Esophagus (tissue), 2 donors: ENCODE data around the gene NXPH4. TPM values are rescaled to one million over a fixed set of nuclear protein-coding genes. Genes with fewer than 3 reads are reported as not detected.
A peak's percentile ranks its signal among the peaks of the same experiment; 100 is the strongest.

Experiments used
- H3K27ac ChIP-seq, 2 donors: one replicate each; pipeline ENCODE4 v1.5.1; 2013; ENCODE audit warnings: low read depth in 2 of 2, mild to moderate bottlenecking in 2 of 2, inconsistent platforms in 1 of 2, low read length in 1 of 2, moderate library complexity in 1 of 2
- H3K27me3 ChIP-seq, 2 donors: one replicate each; pipeline ENCODE4 v1.6.1; 2013; ENCODE audit warnings: low read length in 2 of 2, control low read depth in 1 of 2, mild to moderate bottlenecking in 1 of 2; ENCODE audit not compliant: insufficient read depth in 2 of 2, control insufficient read depth in 1 of 2
- H3K36me3 ChIP-seq, 2 donors: one replicate each; pipeline ENCODE4 v1.6.1; 2013; ENCODE audit warnings: low read length in 1 of 2; ENCODE audit not compliant: control insufficient read depth in 2 of 2, insufficient read depth in 2 of 2
- H3K4me1 ChIP-seq, 2 donors: one replicate each; pipeline ENCODE4 v1.6.1; 2013; ENCODE audit warnings: low read length in 1 of 2; ENCODE audit not compliant: control insufficient read depth in 2 of 2, insufficient read depth in 2 of 2
- H3K4me3 ChIP-seq, 2 donors: one replicate each; pipeline ENCODE4 v1.5.1; 2013; ENCODE audit warnings: low read length in 2 of 2, mild to moderate bottlenecking in 2 of 2, low read depth in 1 of 2, moderate library complexity in 1 of 2
- H3K9me3 ChIP-seq, 2 donors: one replicate each; pipeline ENCODE4 v1.6.1; 2013; ENCODE audit warnings: mild to moderate bottlenecking in 2 of 2, low read depth in 1 of 2, low read length in 1 of 2, moderate library complexity in 1 of 2; ENCODE audit not compliant: control insufficient read depth in 2 of 2, insufficient read depth in 1 of 2
- WGBS, 2 donors: extraction: QIAGEN DNeasy Blood & Tissue Kit; methylation state at CpG; one replicate each; pipeline ENCODE4 v1.1.7; 2013; 5-methylcytosine and 5-hydroxymethylcytosine counted together
- polyA plus RNA-seq, 2 donors: library from polyadenylated mRNA; stranded (reverse); fragments of 200-250 nt; gene quantifications; one replicate each; pipeline ENCODE4 v1.2.3, GENCODE V29; 2013
- donor health status: healthy with polysubstance abuse.
- donor health status: Bipolar disorder and iron deficiency.

NXPH4 gene
- polyA plus RNA-seq, 2 donors: 0.73 to 1.3 TPM

GRCh38 chr12:57213763-57214397 is 2.7 kb upstream of the NXPH4 start:
- Histone ChIP-seq H3K27me3 (peaks cover 0 to 11% of the 10 kb centered on the region in 2 donors), H3K27ac (no peak overlapping the region), H3K4me3 (no peak overlapping the region), H3K4me1 (peaks cover 5 to 21% of the 10 kb centered on the region in 2 donors), H3K9me3 (no peaks in the 10 kb centered on the region), H3K36me3 (peaks cover 0 to 32% of the 10 kb centered on the region in 2 donors)
- 35 to 37% methylated on average over 4 of the region's 4 CpGs for WGBS, 2 donors

- Histone ChIP-seq H3K9me3 (no peaks in the 10 kb centered on the region), H3K27me3 (peaks cover 0 to 11% of the 10 kb centered on the region in 2 donors), H3K27ac (no peak overlapping the region), H3K4me1 (peaks cover 5 to 21% of the 10 kb centered on the region in 2 donors), H3K4me3 (no peak overlapping the region), H3K36me3 (peaks cover 0 to 28% of the 10 kb centered on the region in 2 donors)
- WGBS, 2 donors: 1 to 2% methylated on average over 14 of the region's 14 CpGs
These were observed 2.2 kb upstream of the NXPH4 start for GRCh38 chr12:57214398-57214781.

- Histone ChIP-seq H3K27me3 (peaks cover 0 to 11% of the 10 kb centered on the region in 2 donors), H3K4me3 (no peak overlapping the region), H3K27ac (no peak overlapping the region), H3K9me3 (no peaks in the 10 kb centered on the region), H3K4me1 (peaks cover 5 to 21% of the 10 kb centered on the region in 2 donors), H3K36me3 (peaks cover 0 to 23% of the 10 kb centered on the region in 2 donors)
- 25 to 30% methylated on average over 10 to 11 of the region's 11 CpGs for WGBS, 2 donors
These were observed 1.5 kb upstream of the NXPH4 start for GRCh38 chr12:57215065-57215464.

GRCh38 chr12:57215668-57216013 is 953 bp upstream of the NXPH4 start:
- Histone ChIP-seq H3K27ac (no peak overlapping the region), H3K27me3 (peaks cover 0 to 16% of the 10 kb centered on the region in 2 donors), H3K4me1 (peaks cover 5 to 21% of the 10 kb centered on the region in 2 donors), H3K36me3 (peaks cover 0 to 19% of the 10 kb centered on the region in 2 donors), H3K9me3 (no peaks in the 10 kb centered on the region), H3K4me3 (no peak overlapping the region)
- 18 to 20% methylated on average over 7 of the region's 7 CpGs for WGBS, 2 donors

- Histone ChIP-seq H3K4me1 (peaks cover 5 to 21% of the 10 kb centered on the region in 2 donors), H3K36me3 (peaks cover 0 to 5% of the 10 kb centered on the region in 2 donors), H3K27me3 (peaks cover 0 to 24% of the 10 kb centered on the region in 2 donors), H3K4me3 (peak overlapping the region; percentile 40 to 55), H3K9me3 (no peaks in the 10 kb centered on the region), H3K27ac (no peak overlapping the region)
- 2 to 3% methylated on average over 56 to 63 of the region's 63 CpGs for WGBS, 2 donors
These were observed 606 bp downstream of the NXPH4 start for GRCh38 chr12:57216921-57217879.

GRCh38 chr12:57218030-57218853 is 1.6 kb downstream of the NXPH4 start:
- WGBS, 2 donors: 62 to 71% methylated on average over 5 of the region's 5 CpGs
- Histone ChIP-seq H3K9me3 (no peaks in the 10 kb centered on the region), H3K4me3 (no peak overlapping the region), H3K27ac (no peak overlapping the region), H3K27me3 (peaks cover 0 to 27% of the 10 kb centered on the region in 2 donors), H3K36me3 (no peaks in the 10 kb centered on the region), H3K4me1 (peaks cover 5 to 21% of the 10 kb centered on the region in 2 donors)

GRCh38 chr12:57219205-57219992 is 2.8 kb downstream of the NXPH4 start:
- H3K36me3 ChIP-seq: no peaks in the 10 kb centered on the region
- H3K9me3 ChIP-seq: no peaks in the 10 kb centered on the region
- H3K27me3 ChIP-seq: peaks cover 0 to 32% of the 10 kb centered on the region in 2 donors
- no peak overlapping the region for H3K27ac ChIP-seq
- WGBS, 2 donors: 61 to 64% methylated on average over 14 of the region's 14 CpGs
- peaks cover 5 to 21% of the 10 kb centered on the region in 2 donors for H3K4me1 ChIP-seq
- H3K4me3 ChIP-seq: no peak overlapping the region

GRCh38 chr12:57219993-57220754 is 3.6 kb downstream of the NXPH4 start:
- Histone ChIP-seq H3K27me3 (peaks cover 0 to 32% of the 10 kb centered on the region in 2 donors), H3K4me1 (peaks cover 5 to 22% of the 10 kb centered on the region in 2 donors), H3K27ac (no peak overlapping the region), H3K9me3 (no peaks in the 10 kb centered on the region), H3K4me3 (no peak overlapping the region), H3K36me3 (no peaks in the 10 kb centered on the region)
- WGBS, 2 donors: 10 to 14% methylated on average over 32 to 36 of the region's 38 CpGs
